Metanephros (tissue), 2 donors: ENCODE data around the gene THSD8. TPM values are rescaled to one million over a fixed set of nuclear protein-coding genes. Genes with fewer than 3 reads are reported as not detected.

Experiments used
- small RNA-seq: library from RNA; depleted of rRNA; stranded (forward); fragments of <200 nt; gene quantifications from one replicate; pipeline ENCODE3, GENCODE V24; 2014; ENCODE audit warnings: low replicate concordance
- total RNA-seq: library from RNA; depleted of rRNA; stranded (reverse); fragments of >200 nt; gene quantifications from one replicate; pipeline ENCODE4 v1.2.3, GENCODE V29; 2014

Gene THSD8
- total RNA-seq: not detected

GRCh38 chr19:12801466-12802266, at the start of gene THSD8, which contains the start of gene PRDX2:
Gene THSD8, plus strand, starts transcription at chr19:12802069. Its CDS starts 3 bp downstream, at chr19:12802072.
Gene PRDX2, minus strand, starts transcription at chr19:12801800. Its CDS starts 539 bp downstream, at chr19:12801261.

GRCh38 chr19:12774588-12775555, 27.0 kb upstream of the THSD8 start, which contains the start of gene HOOK2:
Gene HOOK2, minus strand, starts transcription at chr19:12775552. Its CDS starts 103 bp downstream, at chr19:12775449.

DNA sequence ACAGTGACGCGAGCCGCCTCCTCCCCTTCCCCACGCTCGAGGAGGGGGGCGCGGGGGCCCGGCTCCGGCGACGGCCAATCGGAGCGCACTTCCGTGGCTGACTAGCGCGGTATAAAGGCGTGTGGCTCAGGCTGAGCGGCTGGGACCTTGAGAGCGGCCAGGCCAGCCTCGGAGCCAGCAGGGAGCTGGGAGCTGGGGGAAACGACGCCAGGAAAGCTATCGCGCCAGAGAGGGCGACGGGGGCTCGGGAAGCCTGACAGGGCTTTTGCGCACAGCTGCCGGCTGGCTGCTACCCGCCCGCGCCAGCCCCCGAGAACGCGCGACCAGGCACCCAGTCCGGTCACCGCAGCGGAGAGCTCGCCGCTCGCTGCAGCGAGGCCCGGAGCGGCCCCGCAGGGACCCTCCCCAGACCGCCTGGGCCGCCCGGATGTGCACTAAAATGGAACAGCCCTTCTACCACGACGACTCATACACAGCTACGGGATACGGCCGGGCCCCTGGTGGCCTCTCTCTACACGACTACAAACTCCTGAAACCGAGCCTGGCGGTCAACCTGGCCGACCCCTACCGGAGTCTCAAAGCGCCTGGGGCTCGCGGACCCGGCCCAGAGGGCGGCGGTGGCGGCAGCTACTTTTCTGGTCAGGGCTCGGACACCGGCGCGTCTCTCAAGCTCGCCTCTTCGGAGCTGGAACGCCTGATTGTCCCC, 10.4 kb upstream of the THSD8 start, which contains the start of gene JUNB:
Gene JUNB, plus strand, starts transcription at position 142 of the 706 bp plus-strand sequence. Its CDS starts 286 bp downstream, at position 428.

DNA sequence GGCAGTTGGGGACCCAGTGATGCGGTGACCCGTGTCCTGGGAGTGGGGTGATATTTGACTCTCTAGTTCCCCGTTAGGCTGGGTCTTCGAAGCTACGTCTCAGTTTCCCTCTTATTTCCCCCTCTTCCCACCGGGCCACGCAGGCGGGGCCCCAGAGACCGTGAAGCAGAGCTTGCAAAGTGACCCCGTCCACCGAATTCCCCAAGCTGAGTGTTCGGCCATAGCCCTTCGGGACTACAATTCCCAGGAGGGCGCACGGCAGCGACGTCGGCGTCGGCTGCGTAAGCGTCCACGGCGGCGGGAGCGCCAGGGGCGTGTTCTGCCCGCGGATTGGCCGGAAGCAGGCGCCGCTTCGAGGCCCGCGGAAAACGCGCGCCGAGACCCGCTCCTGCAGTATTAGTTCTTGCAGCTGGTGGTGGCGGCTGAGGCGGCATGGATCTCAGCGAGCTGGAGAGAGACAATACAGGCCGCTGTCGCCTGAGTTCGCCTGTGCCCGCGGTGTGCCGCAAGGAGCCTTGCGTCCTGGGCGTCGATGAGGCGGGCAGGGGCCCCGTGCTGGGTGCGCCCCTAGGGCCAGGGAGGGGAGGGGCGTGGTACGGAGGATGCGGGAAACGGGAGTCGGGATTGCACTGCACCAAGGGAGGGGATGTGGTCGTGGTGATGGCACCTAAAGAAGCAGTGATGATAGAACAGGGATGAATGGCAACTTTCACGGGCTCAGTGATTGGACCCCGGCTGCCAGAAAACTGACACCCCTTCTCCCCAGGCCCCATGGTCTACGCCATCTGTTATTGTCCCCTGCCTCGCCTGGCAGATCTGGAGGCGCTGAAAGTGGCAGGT, 4.6 kb downstream of the THSD8 start, which contains the start of gene RNASEH2A:
Gene RNASEH2A, plus strand, starts transcription at position 343 of the 840 bp plus-strand sequence. Its CDS starts 90 bp downstream, at position 433.

DNA sequence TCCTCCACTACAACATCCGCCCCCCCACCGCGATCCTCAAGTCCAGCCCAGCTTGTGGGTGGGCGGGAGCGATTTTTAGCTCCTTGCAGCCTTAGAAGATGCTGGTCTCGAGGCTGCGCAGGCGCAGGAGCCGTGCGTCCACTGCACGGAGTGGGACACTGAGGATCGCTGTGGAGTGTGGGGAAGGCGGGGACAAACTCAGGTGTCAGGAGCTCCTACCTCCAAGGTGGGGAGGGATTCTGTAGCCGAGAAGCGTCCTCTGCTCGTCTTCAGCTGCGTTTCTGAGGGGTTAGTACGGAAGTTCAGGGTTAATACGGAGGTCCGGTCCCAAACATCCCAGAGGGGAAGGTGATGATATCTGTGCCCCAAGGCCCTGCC, 32.7 kb downstream of the THSD8 start, which contains the start of gene RTBDN:
Gene RTBDN, minus strand, starts transcription at position 14 of the 378 bp plus-strand sequence. CDS start 4,600 bp downstream, outside the sequence.

DNA sequence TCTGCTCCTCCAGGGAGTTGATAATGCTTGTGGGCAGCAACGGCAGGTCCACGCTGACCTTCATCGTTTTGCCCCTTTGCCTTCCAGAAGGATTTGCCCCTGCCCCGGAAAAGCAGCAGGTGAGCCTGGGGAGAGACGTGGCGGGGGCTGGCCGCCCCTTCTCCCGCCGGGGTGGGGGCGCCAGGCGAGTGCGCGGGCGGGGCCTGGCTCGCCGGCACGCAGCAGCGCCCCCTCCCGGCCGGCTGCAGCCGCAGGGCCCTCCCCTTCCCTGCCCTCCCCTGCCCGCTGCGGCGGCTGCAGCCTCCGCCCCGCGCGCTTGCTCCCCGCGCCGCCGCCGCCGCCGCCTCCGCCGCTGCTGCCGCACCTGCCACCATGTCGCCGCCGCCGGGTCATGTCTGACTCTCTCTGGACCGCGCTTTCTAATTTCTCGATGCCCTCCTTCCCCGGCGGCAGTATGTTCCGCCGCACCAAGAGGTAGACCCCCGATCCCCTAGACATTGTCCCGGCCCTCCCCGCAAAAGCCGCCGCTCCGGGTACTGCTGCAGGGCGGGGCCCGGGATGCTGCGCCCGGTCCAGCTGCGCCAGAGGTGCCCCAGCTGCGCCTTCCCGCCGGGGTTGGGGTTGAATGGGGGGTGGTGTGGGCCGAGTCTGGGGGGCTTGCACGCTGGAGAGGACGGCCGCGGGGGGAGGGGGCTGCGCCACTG, 36.5 kb downstream of the THSD8 start, which contains the start of gene MAST1:
Gene MAST1, plus strand, starts transcription at position 334 of the 704 bp plus-strand sequence. Its CDS starts 58 bp downstream, at position 392.

Small RNA genes lying within 50 kb of the gene (small RNA-seq; reads per million reads assigned to genes)
- not detected for gene MIR5684
- gene MIR6794: not detected

Other genes starting within 250 kb of the THSD8 start
- gene ZNF490, start 191.3 kb upstream of the THSD8 start, total RNA-seq: 11.2 TPM
- 21.5 TPM for gene ZNF791, start 191.1 kb upstream of the THSD8 start, total RNA-seq
- 52.4 TPM for gene MAN2B1, start 135.3 kb upstream of the THSD8 start, total RNA-seq
- 12.7 TPM for gene WDR83, start 135.3 kb upstream of the THSD8 start, total RNA-seq
- 85.2 TPM for gene DHPS, start 120.2 kb upstream of the THSD8 start, total RNA-seq
- not detected for gene GNG14, start 114.1 kb upstream of the THSD8 start, total RNA-seq
- 13.4 TPM for gene FBXW9, start 105.4 kb upstream of the THSD8 start, total RNA-seq
- gene TNPO2, start 78.1 kb upstream of the THSD8 start, total RNA-seq: 75.0 TPM
- 87.8 TPM for gene TRIR, start 67.4 kb upstream of the THSD8 start, total RNA-seq
- gene GET3, start 64.6 kb upstream of the THSD8 start, total RNA-seq: 48.2 TPM
- gene BEST2, start 50.3 kb upstream of the THSD8 start, total RNA-seq: not detected
- 55.4 TPM for gene HOOK2, start 26.5 kb upstream of the THSD8 start, total RNA-seq
- gene JUNB, start 10.6 kb upstream of the THSD8 start, total RNA-seq: 219 TPM
- gene PRDX2, start 269 bp upstream of the THSD8 start, total RNA-seq: 324 TPM
- gene RNASEH2A, start 4.5 kb downstream of the THSD8 start, total RNA-seq: 14.4 TPM
- not detected for gene RTBDN, start 32.5 kb downstream of the THSD8 start, total RNA-seq
- gene MAST1, start 36.4 kb downstream of the THSD8 start, total RNA-seq: 1.1 TPM
- gene DNASE2, start 79.4 kb downstream of the THSD8 start, total RNA-seq: 15.4 TPM
- gene KLF1, start 85.1 kb downstream of the THSD8 start, total RNA-seq: 7.1 TPM
- gene GCDH, start 89.1 kb downstream of the THSD8 start, total RNA-seq: 45.0 TPM
- gene SYCE2, start 117.2 kb downstream of the THSD8 start, total RNA-seq: 1.4 TPM
- gene FARSA, start 131.6 kb downstream of the THSD8 start, total RNA-seq: 49.1 TPM
- 525 TPM for gene CALR, start 136.5 kb downstream of the THSD8 start, total RNA-seq
- gene RAD23A, start 143.8 kb downstream of the THSD8 start, total RNA-seq: 77.2 TPM
- gene GADD45GIP1, start 155.2 kb downstream of the THSD8 start, total RNA-seq: 19.3 TPM
- not detected for gene DAND5, start 167.5 kb downstream of the THSD8 start, total RNA-seq
- 48.9 TPM for gene NFIX, start 193.4 kb downstream of the THSD8 start, total RNA-seq